Renal cortex interstitium (tissue), 11 donors: ENCODE results near the gene ENC1. TPM values are rescaled to one million over a fixed set of nuclear protein-coding genes. Genes with fewer than 3 reads are reported as not detected.

Experiments used
- DNase-seq, 11 donors: peaks; one replicate each; pipeline ENCODE4 v3.0.0-alpha.2; 2013; ENCODE audit warnings: low read depth in 9 of 11, low spot score in 4 of 11; ENCODE audit errors: extremely low read depth in 1 of 11
- polyA plus RNA-seq, 3 donors: library from polyadenylated mRNA; unstranded; fragments of 120-200 nt; gene quantifications; one replicate each; pipeline ENCODE4 v1.2.1, GENCODE V29; 2013; ENCODE audit not compliant: insufficient read length in 3 of 3

ENC1 gene
- polyA plus RNA-seq, 3 donors = 67.1 to 77.4 (median 74.5) TPM

DNA sequence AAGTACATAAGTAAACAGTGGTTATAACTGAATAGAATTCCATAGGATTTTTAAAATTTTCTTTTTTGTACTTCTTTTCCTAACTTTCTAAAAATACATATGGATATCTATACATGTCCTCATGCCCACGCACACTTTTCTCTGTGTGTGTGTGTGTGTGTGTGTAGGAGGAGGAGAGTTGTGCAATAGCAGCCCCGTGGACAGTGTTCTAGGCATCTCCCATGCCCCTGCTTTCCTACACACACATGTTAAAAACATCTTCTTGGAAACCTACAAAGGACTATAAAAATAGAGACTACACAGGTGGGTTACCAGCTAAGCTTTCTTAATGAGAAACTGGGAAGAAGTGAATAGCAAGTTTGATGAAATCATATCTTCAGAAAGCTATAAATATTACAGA lies 24.7 kb upstream of the ENC1 start:
- DNase-seq = no peak

DNA sequence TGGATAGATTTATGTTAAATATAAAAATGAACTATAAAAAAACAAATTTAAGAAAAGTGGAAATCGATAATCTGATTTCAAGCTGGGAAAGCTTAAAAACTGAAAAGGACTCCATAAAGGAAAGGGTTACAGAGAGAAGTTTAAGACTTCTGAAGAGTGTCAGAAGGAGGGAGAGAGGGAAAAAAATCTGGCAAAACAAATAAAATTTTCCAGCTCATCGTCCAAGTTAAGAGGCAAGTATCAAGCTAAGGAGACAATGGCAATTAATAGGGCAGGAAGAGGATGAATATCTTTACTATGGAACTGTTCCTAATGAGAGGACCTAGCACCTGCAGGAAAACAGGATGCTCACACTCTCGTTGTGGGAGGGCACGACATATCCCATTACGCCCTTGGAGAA lies 24.0 kb upstream of the ENC1 start:
- no peak for DNase-seq

DNA sequence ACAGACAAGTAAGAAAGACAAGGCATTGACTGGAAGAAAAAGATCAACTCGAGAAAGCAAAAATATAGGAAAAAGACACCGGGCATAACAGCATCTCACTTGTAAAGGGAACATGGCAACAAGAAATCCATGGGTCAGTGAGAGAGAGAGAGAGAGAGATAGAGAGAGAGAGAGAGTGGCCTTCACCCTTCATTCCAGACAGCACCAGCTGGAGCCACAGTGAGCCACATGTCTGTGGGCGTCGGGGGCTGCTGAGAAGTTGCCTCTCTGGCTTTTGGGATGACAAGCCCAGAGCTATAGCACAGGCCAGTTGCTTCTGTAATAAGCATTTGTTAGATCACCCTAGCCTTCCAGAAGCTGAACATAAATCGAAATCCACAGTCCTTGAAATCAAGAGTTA lies 20.3 kb upstream of the ENC1 start:
- no peak for DNase-seq

DNA sequence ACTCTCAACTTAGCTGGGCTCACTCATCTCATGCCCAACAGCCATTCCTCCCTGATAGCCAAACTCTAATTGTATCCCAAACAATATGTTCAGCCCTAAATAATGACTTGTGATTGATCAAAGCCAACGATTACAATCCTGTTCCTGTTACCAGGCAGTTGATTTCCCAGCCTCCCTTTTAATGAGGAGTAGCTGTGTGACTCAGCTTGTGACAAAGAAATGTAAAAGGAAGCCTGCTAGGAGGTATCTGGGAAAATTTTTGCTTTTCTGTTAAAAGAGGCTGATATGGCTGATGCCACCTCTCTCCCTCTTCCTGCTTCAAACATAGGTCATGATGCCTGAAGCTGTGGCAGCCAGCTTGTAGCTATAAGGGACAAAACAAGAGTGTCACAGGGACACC lies 19.6 kb upstream of the ENC1 start:
- DNase-seq = no peak

DNA sequence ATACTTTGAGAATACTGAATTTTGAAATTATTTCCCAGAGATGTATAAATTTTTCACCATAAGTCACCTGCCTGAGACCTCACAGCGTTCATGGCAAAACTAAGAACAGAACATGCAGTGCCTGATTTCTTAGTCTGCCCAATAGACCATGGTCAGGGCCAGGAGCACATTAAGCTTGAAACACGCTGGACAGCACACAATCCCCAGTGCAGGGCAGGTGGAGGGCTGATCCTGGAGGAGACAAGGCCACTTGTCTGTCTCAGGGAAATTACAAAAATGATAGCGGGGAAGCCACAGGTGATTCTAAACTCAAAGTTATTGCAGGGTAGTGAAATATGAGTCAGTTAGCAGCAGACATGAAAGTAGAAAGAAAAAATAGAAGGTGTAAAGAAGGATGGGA lies 18.6 kb upstream of the ENC1 start:
- no peak for DNase-seq

DNA sequence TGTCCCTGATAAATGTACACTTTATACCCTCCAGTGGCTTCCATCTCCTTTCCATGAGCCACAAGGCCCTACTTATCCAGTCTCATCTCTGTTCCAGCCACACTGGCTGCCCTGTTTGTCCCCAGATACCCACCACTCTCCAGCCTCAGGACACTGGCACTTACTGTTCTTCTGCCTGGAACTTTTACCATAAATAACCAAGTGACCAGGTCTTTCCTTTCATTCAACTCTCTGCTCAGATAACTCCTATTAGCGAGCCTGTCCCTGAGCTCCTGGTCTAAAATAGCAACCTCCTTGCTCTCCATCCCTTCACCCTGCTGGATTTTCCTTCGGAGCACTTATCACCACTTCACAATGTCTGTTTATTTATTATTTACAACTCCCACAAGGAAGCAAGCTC lies 16.6 kb upstream of the ENC1 start:
- DNase-seq = no peak

DNA sequence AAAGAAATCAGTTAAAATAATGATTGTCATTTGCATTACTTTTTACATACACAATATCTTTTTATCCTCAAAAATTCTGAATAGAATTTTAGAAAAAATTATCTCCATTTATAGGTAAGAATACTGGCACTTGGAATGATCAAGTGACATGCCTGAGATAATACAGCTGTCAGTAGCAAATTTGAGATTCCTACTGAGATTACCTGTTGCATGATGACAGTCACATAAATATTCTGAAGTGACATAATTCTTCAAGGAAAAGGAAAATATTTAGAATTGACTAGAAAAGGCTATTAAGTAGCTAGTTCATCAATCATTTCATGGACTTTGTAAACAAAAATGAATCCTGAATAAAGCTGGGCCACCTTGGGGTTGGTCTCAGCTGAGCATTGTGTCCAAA lies 15.2 kb upstream of the ENC1 start:
- no peak for DNase-seq

DNA sequence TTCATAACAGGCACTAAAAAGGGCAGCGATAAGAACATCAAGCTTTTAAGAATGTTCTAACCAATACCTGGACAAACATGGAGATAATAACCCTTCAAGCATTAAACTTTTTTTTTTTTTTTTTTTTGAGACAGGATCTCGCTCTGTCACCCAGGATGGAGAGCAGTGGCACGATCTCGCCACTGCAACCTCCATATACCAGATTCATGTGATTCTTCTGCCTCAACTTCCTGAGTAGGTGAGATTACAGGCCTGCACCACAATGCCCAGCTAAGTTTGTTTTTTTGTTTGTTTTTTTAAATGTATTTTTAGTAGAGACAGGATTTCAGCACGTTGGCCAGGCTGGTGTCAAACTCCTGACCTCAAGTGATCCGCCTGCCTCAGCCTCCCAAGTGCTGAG lies 14.7 kb upstream of the ENC1 start:
- DNase-seq = no peak

DNA sequence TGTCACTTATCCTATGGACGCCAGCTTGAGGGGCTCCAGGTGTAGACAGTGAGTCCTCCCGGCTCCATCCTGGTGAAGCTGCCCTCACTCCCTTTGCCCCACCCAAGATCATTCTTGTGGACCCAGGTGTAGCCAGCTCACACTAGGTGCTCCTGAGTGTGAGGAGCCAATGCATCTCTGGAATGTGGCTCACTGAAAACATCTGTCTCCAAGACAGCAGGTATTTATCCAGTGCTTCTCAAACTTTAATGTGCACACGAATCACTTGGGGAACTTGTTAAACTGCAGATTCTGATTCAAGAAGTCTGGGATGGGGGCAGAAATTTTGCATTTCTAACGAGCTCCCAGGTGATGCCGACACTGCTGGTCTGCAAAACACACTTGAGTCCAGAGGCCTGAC lies 13.5 kb upstream of the ENC1 start:
- DNase-seq = no peak

DNA sequence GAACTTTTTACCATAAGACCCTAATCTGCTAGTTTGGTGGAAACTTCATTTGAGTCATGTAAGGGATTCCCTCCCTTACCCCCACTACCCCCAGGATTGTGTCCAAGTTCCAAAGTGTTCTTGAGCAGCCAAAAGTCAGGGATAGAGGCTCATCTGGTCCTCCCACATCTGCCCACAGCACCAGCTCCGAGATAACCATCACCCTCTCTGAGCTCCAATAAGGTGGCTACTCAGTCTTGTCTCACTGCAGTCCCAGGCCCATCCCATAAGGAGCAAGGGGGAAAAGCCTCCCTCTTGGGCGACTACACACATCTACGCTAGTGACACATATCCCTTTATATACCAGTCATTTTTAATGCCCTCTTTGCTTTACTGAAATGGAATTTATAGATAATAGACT lies 12.0 kb upstream of the ENC1 start:
- DNase-seq = no peak

DNA sequence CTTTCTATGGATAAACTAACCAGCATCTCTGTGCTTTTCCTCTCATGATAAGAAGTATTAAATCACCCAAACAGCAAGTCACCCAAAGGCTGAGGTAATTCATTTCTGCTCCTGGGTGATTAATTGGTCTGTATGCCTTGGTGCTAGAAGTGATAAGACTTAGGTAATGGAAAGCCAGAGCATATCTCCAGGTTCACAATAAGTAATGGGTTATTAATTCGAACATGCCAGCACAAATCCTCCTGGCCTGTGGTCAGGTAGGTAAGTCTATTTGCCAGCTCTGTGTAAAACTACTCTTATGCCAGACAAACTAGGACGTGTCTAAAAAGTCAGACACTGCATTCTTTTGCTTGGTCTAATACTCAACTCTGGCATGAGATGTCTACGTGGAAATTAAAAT lies 11.2 kb upstream of the ENC1 start:
- no peak for DNase-seq

DNA sequence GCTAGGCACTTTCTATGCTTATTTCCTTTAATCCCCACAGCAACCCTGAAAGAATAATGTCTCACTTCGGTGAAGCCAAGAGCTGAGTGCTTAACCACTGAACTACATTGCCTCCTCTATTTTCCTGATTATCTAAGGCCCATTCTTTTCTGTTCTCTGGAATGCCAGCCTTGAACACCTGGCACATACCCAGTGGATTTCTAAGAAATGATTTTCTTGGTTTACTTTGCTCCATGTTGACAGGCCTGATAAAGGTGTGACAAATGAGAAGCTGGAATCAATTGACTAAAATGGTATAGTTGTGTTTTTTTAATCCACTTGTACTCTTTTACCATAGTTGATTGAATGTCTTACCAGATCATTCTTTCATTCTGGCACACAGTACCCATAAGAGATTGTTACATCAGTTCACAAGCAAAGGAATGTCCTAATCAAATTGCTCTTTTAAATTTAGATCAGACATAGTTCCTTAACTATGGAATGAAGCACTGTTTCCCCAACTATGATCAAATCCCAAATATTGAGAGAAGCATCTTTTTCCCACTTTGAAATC lies 9.0 kb upstream of the ENC1 start:
- DNase-seq = no peak

DNA sequence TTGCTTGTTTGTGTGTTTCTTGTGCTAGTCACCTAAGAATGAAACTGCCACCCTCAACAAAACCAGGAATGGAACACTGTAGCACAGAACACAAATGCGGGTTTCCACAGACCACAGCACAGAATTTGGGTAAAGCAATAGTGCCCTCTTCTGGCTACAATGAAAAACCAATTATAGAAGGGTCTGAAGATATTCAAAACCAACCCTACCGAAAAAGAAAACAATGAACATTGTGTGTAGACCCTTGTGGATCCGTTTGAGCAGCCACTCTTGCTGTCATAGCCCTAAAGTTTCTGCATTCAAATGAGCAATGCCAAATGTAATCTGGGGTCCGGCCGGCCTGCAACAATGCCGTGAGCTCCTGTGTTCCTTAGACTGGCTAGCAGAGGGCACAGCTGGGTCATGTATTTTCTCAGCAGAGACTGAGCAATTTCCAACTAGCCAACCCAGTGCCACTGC lies 8.3 kb upstream of the ENC1 start:
- DNase-seq = peak in 7 of 11 donors; percentile 36 to 66 (median 56)

DNA sequence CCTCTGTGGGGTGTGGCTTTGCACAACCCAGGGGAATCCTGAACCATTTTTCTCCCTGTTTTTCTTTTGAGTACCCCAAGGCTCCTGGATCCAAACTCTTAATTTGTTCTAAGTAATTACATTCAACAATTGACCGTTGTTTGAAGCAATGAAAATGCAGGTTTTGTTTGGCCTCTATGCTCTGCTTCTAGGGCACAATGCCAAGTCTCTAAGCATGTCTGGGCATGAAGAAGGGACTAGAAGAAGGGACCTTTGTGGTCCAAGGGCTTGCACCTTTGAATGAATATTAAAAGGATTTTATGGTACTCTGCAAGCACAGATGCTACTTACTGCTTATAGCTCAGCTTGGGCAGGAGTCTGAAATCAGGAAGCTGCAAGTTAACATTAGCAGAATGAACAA lies 6.6 kb upstream of the ENC1 start:
- no peak for DNase-seq

DNA sequence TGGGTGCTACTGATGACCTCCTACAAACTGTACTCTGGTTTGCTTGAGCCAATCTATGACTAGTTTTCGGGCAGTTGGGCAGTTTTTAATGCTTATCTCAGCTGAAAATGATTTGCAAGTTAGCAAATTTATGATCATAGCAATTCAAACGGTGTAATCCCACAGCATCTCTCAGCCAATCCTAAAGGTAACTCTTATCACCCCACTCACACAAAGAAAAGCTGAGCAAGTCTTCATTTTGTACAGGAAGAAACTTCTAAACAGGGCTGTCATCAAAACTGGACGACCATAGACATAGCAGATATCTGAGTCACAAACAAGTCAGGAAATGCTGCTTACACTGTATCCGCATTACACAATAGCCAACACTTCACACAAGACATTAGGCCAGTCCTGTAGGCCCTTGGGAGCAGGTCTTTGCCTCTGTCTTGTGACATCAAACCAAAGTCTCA lies 2.6 kb upstream of the ENC1 start:
- DNase-seq = no peak

DNA sequence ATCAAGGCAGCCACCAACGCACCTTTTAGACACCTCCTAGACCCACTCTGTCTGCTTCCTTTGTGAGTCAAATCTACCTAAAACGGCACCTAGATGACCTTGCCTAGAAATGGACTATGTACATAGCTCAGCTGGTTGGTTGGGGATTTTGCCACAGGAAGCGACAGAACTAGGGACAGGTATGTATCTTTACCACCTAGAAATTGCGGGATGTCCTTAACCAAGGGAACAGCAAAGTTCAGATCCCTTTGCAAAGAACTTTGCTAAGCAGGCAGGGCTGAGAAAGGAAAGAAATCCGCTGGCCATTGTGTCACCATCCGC lies 2.0 kb upstream of the ENC1 start:
- no peak for DNase-seq

DNA sequence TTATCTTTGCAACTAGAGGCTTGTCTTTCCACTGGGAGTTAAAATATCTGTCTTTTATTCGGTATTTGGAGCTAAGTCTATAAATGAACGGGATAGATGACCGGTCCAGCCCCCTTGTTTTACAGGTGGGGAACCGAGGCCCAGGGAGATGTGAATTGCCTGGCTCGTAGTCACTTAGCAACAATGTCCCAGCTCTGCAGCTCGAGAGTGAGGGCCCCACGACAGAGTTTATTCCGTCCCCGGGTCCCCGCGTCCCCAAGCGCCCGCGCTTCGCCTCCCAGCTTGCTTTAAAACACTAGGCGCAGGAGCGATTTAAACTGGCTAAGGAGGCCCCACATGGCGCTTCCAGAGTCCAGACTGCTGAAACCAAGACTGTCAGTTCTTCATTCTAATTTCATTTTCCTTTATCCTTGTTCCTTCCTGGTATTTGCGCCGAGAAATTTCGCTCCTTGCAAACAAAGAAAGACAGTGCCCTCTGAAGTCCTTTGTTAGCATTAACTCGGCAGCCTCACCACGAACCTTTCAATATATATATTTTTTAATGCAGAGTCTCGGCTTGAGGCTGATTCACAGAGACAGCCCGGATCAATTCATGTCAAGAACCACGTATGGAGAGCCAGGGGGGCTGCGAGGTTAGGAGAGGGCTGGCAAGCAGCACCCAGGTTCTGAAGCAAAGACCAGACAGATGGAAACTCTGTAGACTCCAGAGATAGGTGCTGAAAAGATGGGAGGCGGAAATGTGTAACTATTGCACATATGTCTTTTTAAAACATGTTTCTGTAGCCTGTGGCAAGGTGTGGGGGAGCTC lies 1.4 kb upstream of the ENC1 start:
- DNase-seq = peak in 9 of 11 donors; percentile 57 to 81 (median 73)

DNA sequence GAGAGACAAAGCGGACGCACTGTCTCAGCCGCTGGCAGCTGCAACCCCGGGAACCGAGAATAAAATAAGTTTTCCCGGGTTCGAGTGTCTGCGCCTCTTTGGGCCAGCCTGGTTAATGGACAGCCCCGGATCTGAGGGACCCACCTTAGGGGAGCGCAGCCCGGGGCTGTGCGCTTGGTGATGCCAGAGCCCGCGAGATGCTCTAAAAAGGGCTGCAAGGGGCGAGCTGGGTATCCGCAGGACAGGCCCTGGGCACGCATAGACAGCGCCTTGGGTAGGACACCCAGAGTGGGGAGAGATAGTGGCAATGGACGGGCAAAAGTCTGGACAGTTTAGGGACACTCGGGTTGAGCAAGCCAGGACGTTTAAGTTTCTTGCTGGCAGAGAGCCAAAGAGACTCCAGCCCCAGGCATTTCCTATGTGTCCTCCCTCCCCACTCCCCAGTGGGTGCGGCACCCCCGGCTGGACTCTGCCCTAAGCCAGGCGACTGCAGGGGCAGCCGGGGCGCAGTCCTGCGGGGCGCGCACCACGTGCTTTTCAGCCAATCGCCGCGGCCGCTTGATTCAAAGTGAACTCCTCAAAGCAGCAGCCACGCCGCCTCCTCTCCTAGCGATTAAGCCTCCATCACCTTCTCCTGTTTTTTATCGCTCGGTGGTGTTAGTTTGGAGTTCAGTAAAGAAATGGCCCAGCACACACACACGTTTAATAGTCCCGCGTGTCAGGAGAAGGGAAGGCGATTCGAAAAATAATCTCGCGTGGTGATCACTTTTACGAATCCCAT lies 616 bp upstream of the ENC1 start:
- DNase-seq = peak in 10 of 11 donors; percentile 62 to 87 (median 72)

DNA sequence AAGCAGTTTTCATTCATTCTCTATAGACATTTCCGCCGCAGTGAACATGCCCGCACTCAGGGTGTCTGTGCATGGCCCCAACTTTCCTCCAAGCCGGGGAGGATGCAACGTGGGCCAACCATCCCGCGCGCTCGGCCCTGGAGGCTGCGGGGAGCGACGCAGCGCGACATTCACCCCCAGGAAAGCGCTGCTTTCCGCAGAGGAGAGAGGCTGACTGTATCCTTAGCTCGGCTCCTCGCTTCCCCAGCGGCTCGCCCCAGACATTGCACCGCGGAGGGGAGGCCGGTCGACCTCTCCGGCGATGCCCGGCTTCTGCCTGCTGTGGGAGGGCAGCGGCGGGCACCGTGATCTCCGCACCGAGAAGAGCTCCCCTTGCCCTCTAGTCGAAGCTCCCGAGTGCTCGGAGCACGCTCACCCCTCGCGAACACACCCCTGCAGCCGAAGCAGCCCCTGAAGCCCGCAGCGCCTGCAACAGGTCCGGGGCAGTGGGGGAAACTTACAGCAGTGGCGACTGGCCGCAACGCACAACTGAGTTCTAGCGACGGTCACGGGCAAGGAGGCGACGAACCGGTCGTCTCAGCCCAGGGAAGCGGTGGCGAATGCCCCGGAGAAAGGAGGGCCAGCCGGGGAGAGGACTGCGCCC lies 600 bp downstream of the ENC1 start:
- DNase-seq = peak in 1 of 11 donors; percentile 40
